Testis (tissue), 3 donors: ENCODE results near the gene BRSK2. TPM values are rescaled to one million over a fixed set of nuclear protein-coding genes. Genes with fewer than 3 reads are reported as not detected.

Source experiments
- DNase-seq: peaks from one replicate; pipeline ENCODE4 v3.0.0-alpha.2; 2019
- H3K27ac ChIP-seq, 2 donors: fragments of 200-600 bp; sonication (generic); one replicate each; pipeline ENCODE4 v1.5.1; 2019
- H3K27me3 ChIP-seq: fragments of 200-600 bp; sonication (generic); one replicate; pipeline ENCODE4 v1.5.1; 2019
- H3K36me3 ChIP-seq: fragments of 200-600 bp; sonication (generic); one replicate; pipeline ENCODE4 v1.5.1; 2017; ENCODE audit warnings: low read depth; ENCODE audit errors: missing control alignments
- H3K4me1 ChIP-seq: fragments of 200-600 bp; sonication (generic); one replicate; pipeline ENCODE4 v1.5.1; 2019
- H3K4me3 ChIP-seq, 2 donors: fragments of 200-600 bp; sonication (generic); one replicate each; pipeline ENCODE4 v1.5.1; 2017 to 2019
- H3K9me3 ChIP-seq: fragments of 200-600 bp; sonication (generic); one replicate; pipeline ENCODE4 v1.5.1; 2017
- POLR2A ChIP-seq: fragments of 450-650 bp; IDR thresholded peaks from one replicate; pipeline ENCODE4 v1.6.1; 2017; ENCODE audit warnings: antibody characterized with exemption, mild to moderate bottlenecking, moderate library complexity
- WGBS, 2 donors: methylation state at CpG; one replicate each; pipeline ENCODE4 v1.1.5; 2018; 5-methylcytosine and 5-hydroxymethylcytosine counted together
- intact Hi-C: fragments of 100-400 bp; cut with DNase I; formaldehyde crosslinking; loops from one replicate; pipeline ENCODE4 v1.15.1; 2023; ENCODE audit warnings: low total_unique reads
- polyA plus RNA-seq: library from polyadenylated mRNA; stranded (reverse); fragments of 350-450 nt; fragmentation: Illumina TruSeq; extraction: RNeasy Lipid Tissue Mini Kit (QIAGEN cat#74804); gene quantifications from one replicate; pipeline ENCODE4 v1.2.3, GENCODE V29; 2014; ENCODE audit warnings: low read depth, low replicate concordance; ENCODE audit not compliant: insufficient read depth
- total RNA-seq, 2 donors: library from RNA; depleted of rRNA; stranded (reverse); fragments of >200 nt; gene quantifications; one replicate each; pipeline ENCODE4 v1.2.3, GENCODE V29; 2016
- TF ChIP-seq, protein P1 (sequence below), 3 experiments: fragments of 450-650 bp in 2 of 3; fragments of 200-600 bp in 1 of 3; sonication (generic) in 1 of 3; IDR thresholded peaks; one replicate each; pipeline ENCODE4 v1.5.1; 2016 to 2019; ENCODE audit warnings: antibody characterized with exemption in 3 of 3, mild to moderate bottlenecking in 2 of 3, moderate library complexity in 1 of 3

Gene BRSK2
- total and polyA plus RNA-seq, 3 donors from 2014 or later, result 24.7 to 52.3 (median 49.1) TPM

GRCh38 chr11:1481483-1481825, 91.7 kb downstream of the BRSK2 start:
- DNase-seq, result no peak
- intact Hi-C loops, result no loop called here
- TF ChIP-seq POLR2A, result no peak
- TF ChIP-seq, protein P1, sequence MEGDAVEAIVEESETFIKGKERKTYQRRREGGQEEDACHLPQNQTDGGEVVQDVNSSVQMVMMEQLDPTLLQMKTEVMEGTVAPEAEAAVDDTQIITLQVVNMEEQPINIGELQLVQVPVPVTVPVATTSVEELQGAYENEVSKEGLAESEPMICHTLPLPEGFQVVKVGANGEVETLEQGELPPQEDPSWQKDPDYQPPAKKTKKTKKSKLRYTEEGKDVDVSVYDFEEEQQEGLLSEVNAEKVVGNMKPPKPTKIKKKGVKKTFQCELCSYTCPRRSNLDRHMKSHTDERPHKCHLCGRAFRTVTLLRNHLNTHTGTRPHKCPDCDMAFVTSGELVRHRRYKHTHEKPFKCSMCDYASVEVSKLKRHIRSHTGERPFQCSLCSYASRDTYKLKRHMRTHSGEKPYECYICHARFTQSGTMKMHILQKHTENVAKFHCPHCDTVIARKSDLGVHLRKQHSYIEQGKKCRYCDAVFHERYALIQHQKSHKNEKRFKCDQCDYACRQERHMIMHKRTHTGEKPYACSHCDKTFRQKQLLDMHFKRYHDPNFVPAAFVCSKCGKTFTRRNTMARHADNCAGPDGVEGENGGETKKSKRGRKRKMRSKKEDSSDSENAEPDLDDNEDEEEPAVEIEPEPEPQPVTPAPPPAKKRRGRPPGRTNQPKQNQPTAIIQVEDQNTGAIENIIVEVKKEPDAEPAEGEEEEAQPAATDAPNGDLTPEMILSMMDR (IDR thresholded peaks at IDR 0.05), result peak in 2 of 3 experiments; percentile 6

GRCh38 chr11:1481861-1482441, 92.2 kb downstream of the BRSK2 start:
- no peak for DNase-seq
- H3K27ac ChIP-seq, result peak overlapping the region; percentile 70 to 76
- intact Hi-C loops, result no loop called here
- H3K36me3 ChIP-seq, result no peaks in the 10 kb centered on the region
- WGBS, 2 donors, result 93 to 100% methylated on average over 2 to 14 of the region's 16 CpGs
- no peak overlapping the region for H3K4me3 ChIP-seq
- peaks cover 33% of the 10 kb centered on the region for H3K4me1 ChIP-seq
- no peaks in the 10 kb centered on the region for H3K9me3 ChIP-seq
- H3K27me3 ChIP-seq, result no peaks in the 10 kb centered on the region
- TF ChIP-seq, protein P1 (IDR thresholded peaks at IDR 0.05), result no peak

More at GRCh38 chr11:1481483-1481825, 91.7 kb downstream of the BRSK2 start:
- 68 to 74% methylated on average over 2 of the region's 2 CpGs for WGBS, 2 donors
- Histone ChIP-seq H3K36me3 (no peaks in the 10 kb centered on the region), H3K4me1 (peaks cover 32% of the 10 kb centered on the region), H3K27ac (peak overlapping the region; percentile 70 to 76), H3K4me3 (no peak overlapping the region), H3K9me3 (no peaks in the 10 kb centered on the region), H3K27me3 (no peaks in the 10 kb centered on the region)

GRCh38 chr11:1482581-1483444, 93.1 kb downstream of the BRSK2 start:
- no peak for DNase-seq
- intact Hi-C loops, result no loop called here
- H3K4me1 ChIP-seq, result peaks cover 42% of the 10 kb centered on the region

DNA sequence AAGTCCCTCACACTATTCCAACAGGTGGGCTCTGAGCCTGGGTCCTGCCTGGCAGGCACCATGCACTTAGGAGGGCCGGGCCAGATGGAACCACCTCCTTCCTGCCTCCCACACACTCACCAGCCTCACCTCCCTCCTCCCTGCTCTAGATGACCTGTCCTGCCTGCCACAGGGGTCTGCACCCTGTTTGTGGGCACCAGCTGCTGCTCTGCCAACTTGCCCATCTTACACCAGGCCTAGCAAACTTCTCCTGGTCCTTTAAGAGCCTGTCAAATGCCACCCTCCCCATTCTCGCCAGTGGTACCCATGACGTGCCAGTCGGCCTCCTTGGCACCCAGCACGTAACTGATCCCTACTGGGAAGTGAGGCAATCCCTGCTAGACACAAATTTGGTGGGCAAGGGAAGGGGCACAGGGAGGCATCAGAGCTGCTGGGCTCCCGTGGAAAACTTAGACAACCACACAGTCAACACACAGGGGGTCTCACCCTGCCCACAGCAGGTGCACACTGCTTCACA, 93.8 kb downstream of the BRSK2 start:
- no peaks in the 10 kb centered on the region for H3K9me3 ChIP-seq
- no peak for DNase-seq
- 61 to 70% methylated on average over 5 to 6 of the region's 6 CpGs for WGBS, 2 donors
- peak overlapping the region in 1 of 2 donors; percentile 76 for H3K27ac ChIP-seq
- no peak overlapping the region for H3K4me3 ChIP-seq
- no peaks in the 10 kb centered on the region for H3K27me3 ChIP-seq
- intact Hi-C loops, result no loop called here
- peaks cover 48% of the 10 kb centered on the region for H3K4me1 ChIP-seq
- no peaks in the 10 kb centered on the region for H3K36me3 ChIP-seq
- no peak for TF ChIP-seq POLR2A
- TF ChIP-seq, protein P1 (IDR thresholded peaks at IDR 0.05), result no peak

More at GRCh38 chr11:1482581-1483444, 93.1 kb downstream of the BRSK2 start:
- TF ChIP-seq, protein P1 (IDR thresholded peaks at IDR 0.05), result no peak
- TF ChIP-seq POLR2A, result no peak
- H3K27ac ChIP-seq, result peak overlapping the region in 1 of 2 donors; percentile 76
- H3K36me3 ChIP-seq, result no peaks in the 10 kb centered on the region
- H3K27me3 ChIP-seq, result no peaks in the 10 kb centered on the region
- H3K9me3 ChIP-seq, result no peaks in the 10 kb centered on the region
- WGBS, 2 donors, result 85 to 88% methylated on average over 5 to 32 of the region's 32 CpGs
- no peak overlapping the region for H3K4me3 ChIP-seq
